GM19455 (cell line): ENCODE measurements around the gene PPP2R1B.
"Not testable (repeated sequence)": the region's sequence is repeated elsewhere in the genome, so short reads cannot be mapped to it uniquely, and the experiment has no call there.

Experiments
- ATAC-seq: cut with Tn5 transposase; IDR thresholded peaks from one replicate; pipeline ENCODE4 v1.9.1; 2021; ENCODE audit not compliant: unreplicated experiment

PPP2R1B gene

DNA sequence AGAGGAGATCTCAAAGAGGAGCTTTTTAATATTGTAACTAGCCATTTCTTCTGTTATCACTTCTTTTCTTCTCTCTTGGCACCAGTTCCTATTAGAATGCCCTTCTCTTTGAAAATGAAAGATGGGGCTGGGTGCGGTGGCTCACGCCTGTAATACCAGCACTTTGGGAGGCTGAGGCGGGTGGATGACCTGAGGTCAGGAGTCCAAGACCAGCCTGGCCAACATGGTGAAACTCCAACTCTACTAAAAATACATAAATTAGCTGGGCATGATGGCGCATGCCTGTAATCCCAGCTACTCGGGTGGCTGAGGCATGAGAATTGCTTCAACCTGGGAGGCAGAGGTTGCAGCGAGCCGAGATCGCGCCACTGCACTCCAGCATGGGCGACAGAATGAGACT lies 18.1 kb upstream of the PPP2R1B start:
- not testable (repeated sequence) for ATAC-seq

DNA sequence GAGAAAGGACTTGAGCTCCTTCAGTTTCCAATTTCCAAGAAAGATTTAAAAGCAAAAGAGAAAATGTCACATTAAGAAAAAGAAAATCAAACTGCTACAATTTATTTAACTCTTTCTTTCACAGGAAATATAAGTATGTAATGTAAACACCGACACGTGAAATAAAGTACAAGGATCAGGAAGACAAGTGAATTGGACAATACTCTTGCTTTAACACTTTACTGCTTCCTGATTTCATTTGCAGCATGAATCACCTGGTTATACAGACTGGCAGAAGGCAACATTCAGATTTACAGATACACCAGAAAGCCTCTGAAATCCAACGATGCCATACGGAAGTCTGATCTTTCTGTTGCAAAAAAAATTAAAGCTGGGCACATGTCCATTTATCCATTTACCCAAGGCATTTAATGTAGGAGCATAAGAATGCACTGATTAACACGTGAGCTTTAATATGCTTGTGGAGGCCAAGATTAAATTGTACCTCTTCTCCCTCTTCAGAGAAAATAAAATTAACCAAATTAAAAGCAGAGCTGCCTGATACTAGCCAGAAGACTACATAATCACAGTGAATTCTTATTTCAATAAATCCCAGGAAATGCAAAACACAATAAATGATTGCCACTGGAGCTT lies 16.0 kb upstream of the PPP2R1B start:
- ATAC-seq, result no peak

GRCh38 chr11:111779118-111779517 lies 12.9 kb upstream of the PPP2R1B start:
- no peak for ATAC-seq

DNA sequence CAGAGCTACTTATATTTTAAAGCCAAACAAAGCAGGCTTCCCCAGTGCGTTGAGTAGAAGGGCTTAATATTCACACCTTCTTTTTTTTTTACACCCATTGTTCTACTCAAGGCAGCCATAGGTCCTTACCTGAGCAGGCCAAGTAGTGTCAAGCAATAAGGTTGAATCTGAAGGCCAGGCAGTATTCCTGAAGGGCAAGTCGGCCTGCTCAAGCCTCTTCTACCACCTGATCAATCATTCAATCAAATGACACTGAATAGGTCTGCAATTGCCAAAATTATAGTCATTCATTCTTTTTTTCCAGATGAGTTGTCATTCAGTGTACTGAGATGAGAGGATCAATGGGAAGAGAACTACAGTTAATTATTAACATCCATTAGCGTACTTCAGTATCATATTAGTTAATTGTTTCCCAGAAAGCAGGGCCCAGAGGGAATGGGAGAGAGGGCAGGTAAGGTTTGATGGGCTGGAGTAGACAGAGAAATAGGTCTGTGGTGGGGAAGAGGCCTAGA lies 11.9 kb upstream of the PPP2R1B start:
- ATAC-seq, result no peak

GRCh38 chr11:111777094-111778046 lies 11.2 kb upstream of the PPP2R1B start:
- peak; percentile 46 for ATAC-seq

- peak; percentile 97 for ATAC-seq
Measured at GRCh38 chr11:111776398-111777093, 10.4 kb upstream of the PPP2R1B start.

GRCh38 chr11:111774955-111775710 lies 8.9 kb upstream of the PPP2R1B start:
- ATAC-seq, result no peak

DNA sequence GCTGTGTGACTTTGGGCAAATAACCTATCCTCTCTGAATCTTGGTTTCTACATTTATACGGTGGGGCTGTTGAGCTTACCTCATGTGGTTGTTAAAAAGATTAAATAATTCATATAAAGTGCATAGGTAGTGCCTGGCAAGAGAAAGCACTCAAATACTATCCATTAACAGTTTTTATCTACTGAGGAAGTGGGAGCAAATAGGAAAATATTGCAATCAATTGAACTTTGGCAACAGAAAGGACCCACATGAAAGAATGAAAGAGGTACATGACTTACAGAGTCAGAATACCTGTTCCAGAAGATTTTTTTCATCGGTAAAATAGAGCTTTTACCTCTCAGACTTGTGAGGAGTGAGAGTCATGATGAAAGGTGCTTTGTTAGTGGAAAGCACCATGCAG lies 6.3 kb upstream of the PPP2R1B start:
- no peak for ATAC-seq

- not testable (repeated sequence) for ATAC-seq
Measured at GRCh38 chr11:111771205-111771604, 5.0 kb upstream of the PPP2R1B start.

DNA sequence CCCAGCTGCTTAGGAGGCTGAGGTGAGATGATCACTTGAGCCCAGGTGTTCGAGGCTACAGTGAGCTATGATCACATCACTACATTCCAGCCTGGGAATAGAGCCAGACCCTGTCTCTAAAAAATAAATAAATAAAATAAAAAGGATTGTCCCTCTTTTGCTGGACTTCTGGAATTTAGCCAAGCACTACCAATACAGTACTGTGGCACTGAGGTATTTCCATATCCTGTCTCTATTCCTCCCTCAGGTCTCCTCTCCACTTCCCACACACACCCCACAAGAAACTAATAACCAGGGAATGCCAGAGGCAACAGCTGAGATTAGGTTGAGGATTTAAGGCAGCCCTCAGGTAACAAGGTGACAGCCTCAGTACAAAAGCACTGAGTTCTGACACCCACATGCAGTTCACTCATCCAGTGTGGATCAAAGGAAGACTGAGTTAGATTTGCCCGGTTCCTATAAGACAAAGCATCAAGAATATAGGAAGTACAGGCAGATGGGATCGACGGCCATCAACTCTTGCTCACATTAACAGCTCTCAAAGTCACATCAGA lies 4.5 kb upstream of the PPP2R1B start:
- no peak for ATAC-seq

- peak; percentile 12 for ATAC-seq
Measured at GRCh38 chr11:111766834-111767142, 599 bp upstream of the PPP2R1B start.

DNA sequence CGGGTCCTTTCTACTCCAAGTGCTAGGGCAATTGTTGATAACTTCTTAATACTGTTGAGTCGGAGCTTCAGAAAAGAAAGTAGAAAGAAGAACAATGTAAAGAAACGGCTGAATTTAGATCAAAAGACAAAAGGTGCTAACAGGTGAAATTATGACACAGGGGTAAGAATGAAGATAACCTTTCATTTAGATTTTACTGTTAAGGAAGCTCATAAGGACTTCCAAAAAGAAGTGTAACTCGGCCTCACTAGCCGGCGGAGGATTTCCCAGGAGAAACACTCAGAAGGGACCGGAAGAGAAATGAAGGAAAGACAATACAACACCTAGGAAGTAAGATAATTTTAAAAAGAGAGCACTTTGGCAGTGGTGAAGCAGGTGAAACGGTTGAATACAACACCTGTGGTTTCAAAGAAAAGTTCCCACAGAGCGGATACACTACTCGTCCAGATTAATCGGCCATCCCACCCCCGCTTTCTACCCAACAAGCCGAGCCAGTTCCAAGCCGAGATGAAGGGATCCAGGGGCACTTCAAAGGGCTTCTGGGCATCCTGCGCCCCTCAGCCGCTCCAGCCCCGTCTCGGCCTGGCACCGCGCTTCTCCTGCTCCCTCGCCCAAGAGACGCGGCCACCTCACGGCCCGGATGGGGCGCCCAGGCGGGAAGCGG lies 737 bp downstream of the PPP2R1B start:
- ATAC-seq, result peak; percentile 46

DNA sequence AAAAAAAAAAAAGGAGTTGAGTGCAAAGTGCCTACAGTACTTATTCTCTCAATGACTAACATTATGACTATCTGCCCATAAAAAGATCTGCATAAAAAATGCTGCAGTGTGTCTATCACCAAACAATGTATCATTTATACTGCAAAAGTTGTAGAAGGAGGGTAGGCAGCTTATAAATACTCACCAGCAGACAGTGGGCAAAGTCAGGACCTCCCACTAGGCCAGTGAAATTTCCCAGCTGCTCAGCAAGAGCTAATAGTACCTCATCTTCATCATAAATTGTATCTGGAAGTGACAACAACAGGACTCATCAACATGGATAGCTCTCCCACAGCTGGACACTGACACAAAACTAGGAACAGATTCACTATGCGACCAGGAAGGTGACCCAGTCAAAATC lies 1.6 kb downstream of the PPP2R1B start:
- no peak for ATAC-seq

- no peak for ATAC-seq
Measured at GRCh38 chr11:111762981-111763643, 3.1 kb downstream of the PPP2R1B start.

DNA sequence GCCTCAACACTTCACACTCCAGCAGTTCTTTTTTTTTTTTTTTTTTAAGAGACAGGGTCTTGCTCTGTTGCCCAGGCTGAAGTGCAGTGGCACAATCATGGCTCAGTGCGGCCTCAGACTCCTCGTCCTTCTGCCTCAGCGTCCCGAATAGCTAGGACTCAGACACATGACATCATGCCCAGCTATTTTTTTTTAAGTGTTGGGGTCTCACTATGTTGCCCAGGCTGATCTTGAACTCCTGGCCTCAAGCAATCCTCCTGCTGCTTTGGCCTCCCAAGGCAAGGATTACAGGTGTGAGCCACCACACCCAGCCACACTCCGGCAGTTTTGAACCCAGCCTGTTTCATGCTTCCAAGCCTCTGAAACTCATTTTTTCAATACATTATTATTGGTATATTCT lies 3.7 kb downstream of the PPP2R1B start:
- ATAC-seq, result no peak

GRCh38 chr11:111761036-111761435 lies 5.2 kb downstream of the PPP2R1B start:
- ATAC-seq, result no peak

- no peak for ATAC-seq
Measured at GRCh38 chr11:111759778-111760407, 6.3 kb downstream of the PPP2R1B start.

- ATAC-seq, result no peak
Measured at GRCh38 chr11:111759376-111759775, 6.8 kb downstream of the PPP2R1B start.

DNA sequence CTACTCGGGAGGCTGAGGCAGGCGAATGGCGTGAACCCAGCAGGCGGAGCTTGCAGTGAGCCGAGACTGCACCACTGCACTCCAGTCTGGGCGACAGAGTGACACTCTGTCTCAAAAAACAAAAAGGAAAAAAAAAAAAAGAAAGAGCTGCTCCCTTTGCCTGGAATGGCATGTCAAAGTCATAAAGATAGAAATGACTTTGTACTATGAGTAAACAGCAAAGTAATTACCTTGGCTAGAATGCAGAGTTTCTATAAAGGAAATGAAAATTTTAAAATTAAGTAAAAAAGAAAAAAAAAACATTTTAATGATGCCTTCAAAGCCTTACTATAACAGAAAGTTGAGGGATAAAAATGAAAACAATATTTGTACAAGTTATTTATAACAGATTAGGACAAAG lies 10.1 kb downstream of the PPP2R1B start:
- no peak for ATAC-seq
